GM18499 (cell line): ENCODE measurements around the gene RBM3.

Experiments
- ATAC-seq: cut with Tn5 transposase; IDR thresholded peaks from one replicate; pipeline ENCODE4 v1.9.1; 2021; ENCODE audit warnings: moderate number of reproducible peaks; ENCODE audit not compliant: insufficient read depth, unreplicated experiment

The RBM3 gene

GRCh38 chrX:48613502-48614160 lies 39.3 kb downstream of the RBM3 start:
- no peak for ATAC-seq

- no peak for ATAC-seq
These were observed 42.3 kb downstream of the RBM3 start for GRCh38 chrX:48616576-48616975.

- ATAC-seq: no peak
These were observed 43.5 kb downstream of the RBM3 start for GRCh38 chrX:48617542-48618340.

- ATAC-seq: no peak
These were observed 52.4 kb downstream of the RBM3 start for GRCh38 chrX:48626401-48627298.
